ENCODE data around the gene SAXO2. TPM values are rescaled to one million over a fixed set of nuclear protein-coding genes. Genes with fewer than 3 reads are reported as not detected.

The SAXO2 gene
- total RNA-seq, 6 experiments from 2014 or later, result 1.1 to 2.1 (median 1.4) TPM

Other genes with a start within 250 kb of the SAXO2 start
- gene MEX3B, start 216.8 kb upstream of the SAXO2 start, total RNA-seq (2021; fragmentation: NEBNext Ultra II Directional; extraction: Animal tissue kit (Norgen Biotek cat#: 25700)), result 1 to 10 TPM; 4.0 to 5.4 (median 4.9) TPM
- 10 to 100 TPM; 14.3 to 20.5 (median 18.5) TPM for gene EFL1, start 84 bp upstream of the SAXO2 start, total RNA-seq (2021; fragmentation: NEBNext Ultra II Directional; extraction: Animal tissue kit (Norgen Biotek cat#: 25700))
- gene GOLGA6L10, start 86.7 kb downstream of the SAXO2 start, total RNA-seq (2021; fragmentation: NEBNext Ultra II Directional; extraction: Animal tissue kit (Norgen Biotek cat#: 25700)), result under 1 TPM; 0.43 to 0.69 (median 0.51) TPM
- gene GOLGA6L9, start 167.0 kb downstream of the SAXO2 start, total RNA-seq (2021; fragmentation: NEBNext Ultra II Directional; extraction: Animal tissue kit (Norgen Biotek cat#: 25700)), result under 1 TPM; 0.46 to 0.76 (median 0.59) TPM